ENCODE results near the gene TPR.

DNA sequence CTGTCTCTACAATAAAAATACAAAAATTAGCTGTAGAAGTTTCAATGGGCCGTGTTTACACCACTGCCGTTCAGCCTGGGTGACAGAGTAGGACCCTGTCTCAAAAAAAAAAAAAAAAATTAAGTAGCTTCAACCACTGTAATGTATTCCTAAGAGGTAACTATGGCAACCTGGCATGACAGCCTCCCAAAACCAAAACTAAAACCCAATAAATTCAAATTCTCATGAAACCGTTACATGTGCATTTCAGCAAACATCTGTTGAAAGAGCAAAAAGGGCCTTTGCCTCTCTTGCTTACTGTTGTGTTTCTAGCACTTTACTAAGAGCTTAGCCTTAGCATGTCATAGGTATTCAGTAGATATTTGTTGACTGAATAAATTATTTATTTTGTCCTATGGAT is 34.0 kb upstream of the TPR start:
- no peak for TF ChIP-seq POLR2A (IDR thresholded peaks at IDR 0.05)
- TF ChIP-seq, protein P1, sequence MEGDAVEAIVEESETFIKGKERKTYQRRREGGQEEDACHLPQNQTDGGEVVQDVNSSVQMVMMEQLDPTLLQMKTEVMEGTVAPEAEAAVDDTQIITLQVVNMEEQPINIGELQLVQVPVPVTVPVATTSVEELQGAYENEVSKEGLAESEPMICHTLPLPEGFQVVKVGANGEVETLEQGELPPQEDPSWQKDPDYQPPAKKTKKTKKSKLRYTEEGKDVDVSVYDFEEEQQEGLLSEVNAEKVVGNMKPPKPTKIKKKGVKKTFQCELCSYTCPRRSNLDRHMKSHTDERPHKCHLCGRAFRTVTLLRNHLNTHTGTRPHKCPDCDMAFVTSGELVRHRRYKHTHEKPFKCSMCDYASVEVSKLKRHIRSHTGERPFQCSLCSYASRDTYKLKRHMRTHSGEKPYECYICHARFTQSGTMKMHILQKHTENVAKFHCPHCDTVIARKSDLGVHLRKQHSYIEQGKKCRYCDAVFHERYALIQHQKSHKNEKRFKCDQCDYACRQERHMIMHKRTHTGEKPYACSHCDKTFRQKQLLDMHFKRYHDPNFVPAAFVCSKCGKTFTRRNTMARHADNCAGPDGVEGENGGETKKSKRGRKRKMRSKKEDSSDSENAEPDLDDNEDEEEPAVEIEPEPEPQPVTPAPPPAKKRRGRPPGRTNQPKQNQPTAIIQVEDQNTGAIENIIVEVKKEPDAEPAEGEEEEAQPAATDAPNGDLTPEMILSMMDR (IDR thresholded peaks at IDR 0.05): no peak
- no peak for TF ChIP-seq EP300 (IDR thresholded peaks at IDR 0.05)
- TF ChIP-seq POLR2AphosphoS5 (IDR thresholded peaks at IDR 0.05): no peak

All from stomach (tissue), 4 donors.